AG04450 (cell line): ENCODE results near the gene LRRC8A. TPM values are rescaled to one million over a fixed set of nuclear protein-coding genes. Genes with fewer than 3 reads are reported as not detected.
"Not testable (repeated sequence)": the region's sequence is repeated elsewhere in the genome, so short reads cannot be mapped to it uniquely, and the experiment has no call there.

Source experiments
- CTCF ChIA-PET: fragments of 300-600, 350-600 bp; formaldehyde crosslinking; extraction: SDS; loops from one replicate; lab custom pipeline; 2022; ENCODE audit warnings: antibody characterized with exemption, inconsistent platforms; lab: Charles Lee
- POLR2A ChIA-PET: fragments of 350-600 bp; formaldehyde crosslinking; extraction: SDS; loops from one replicate; lab custom pipeline; 2021; ENCODE audit warnings: antibody characterized with exemption, inconsistent platforms; lab: Yijun Ruan, JAX
- DNase-seq: peaks from one replicate; pipeline ENCODE4 v3.0.0-alpha.2; 2011; ENCODE audit warnings: low read depth, low spot score
- H3K27ac ChIP-seq: one replicate; pipeline ENCODE4 v1.5.1; 2012; ENCODE audit warnings: low read depth, low read length, control low read depth
- H3K27me3 ChIP-seq: one replicate; pipeline ENCODE4 v1.6.0; 2012; ENCODE audit warnings: low read length; ENCODE audit not compliant: control insufficient read depth, insufficient read depth
- H3K4me3 ChIP-seq: 2 replicates; pipeline ENCODE4 v1.5.1; 2011; ENCODE audit warnings: mild to moderate bottlenecking, low read depth, low read length, control low read depth
- H3K9me3 ChIP-seq: 2 replicates; pipeline ENCODE4 v1.5.1; 2012; ENCODE audit warnings: low read length; ENCODE audit not compliant: control insufficient read depth, insufficient read depth
- CTCF ChIP-seq: IDR thresholded peaks from 2 replicates; pipeline ENCODE4 v1.5.1; 2011; ENCODE audit warnings: low read depth, low read length, control low read depth, inconsistent platforms
- polyA plus RNA-seq: library from polyadenylated mRNA; depleted of rRNA; stranded (reverse); fragments of >200 nt; gene quantifications from 2 replicates; pipeline ENCODE4 v1.2.3, GENCODE V29; 2011

Gene LRRC8A
- polyA plus RNA-seq, 1 experiment, result 25.3 TPM

- Histone ChIP-seq H3K9me3 (peaks cover 5% of the 10 kb centered on the region; the same call in 1 of the 2 replicates), H3K27me3 (no peaks in the 10 kb centered on the region), H3K27ac (no peak overlapping the region), H3K4me3 (no peak overlapping the region)
- no peak for TF ChIP-seq CTCF
- DNase-seq, result no peak
- ChIA-PET POLR2A (no interaction called here), CTCF (no interaction called here)
Observed at GRCh38 chr9:128943832-128944620, 62.1 kb downstream of the LRRC8A start.

- CTCF ChIA-PET, result interaction anchor here (1.3 kb wide), 1 partner anchor 17 kb away, joined by 7 read pairs; no protein-coding TSS in a partner anchor
- H3K27me3 ChIP-seq, result not testable (repeated sequence)
Observed at GRCh38 chr9:128944966-128945365, 63.0 kb downstream of the LRRC8A start.

GRCh38 chr9:128945798-128946501 is 64.0 kb downstream of the LRRC8A start:
- Histone ChIP-seq H3K27me3 (no peaks in the 10 kb centered on the region), H3K9me3 (peaks cover 5% of the 10 kb centered on the region; the same call in 1 of the 2 replicates), H3K27ac (peak overlapping the region; percentile 12), H3K4me3 (no peak overlapping the region)
- no peak for TF ChIP-seq CTCF
- CTCF ChIA-PET, result interaction anchor here (1.3 kb wide), 1 partner anchor 18 kb away, joined by 7 read pairs; no protein-coding TSS in a partner anchor
- POLR2A ChIA-PET, result no interaction called here
- DNase-seq, result no peak

More at GRCh38 chr9:128944966-128945365, 63.0 kb downstream of the LRRC8A start:
- DNase-seq, H3K27ac ChIP-seq, H3K9me3 ChIP-seq, H3K4me3 ChIP-seq, POLR2A ChIA-PET: not testable (repeated sequence)

GRCh38 chr9:128946571-128947276 is 64.8 kb downstream of the LRRC8A start:
- DNase-seq, result no peak
- Histone ChIP-seq H3K27me3 (no peaks in the 10 kb centered on the region), H3K4me3 (peak overlapping the region; percentile 94), H3K27ac (peak overlapping the region; percentile 70), H3K9me3 (peaks cover 5% of the 10 kb centered on the region; the same call in 1 of the 2 replicates)
- TF ChIP-seq CTCF, result no peak
- ChIA-PET POLR2A (no interaction called here), CTCF (no interaction called here)

GRCh38 chr9:128947277-128947526 is 65.3 kb downstream of the LRRC8A start:
- Histone ChIP-seq H3K4me3 (peak overlapping the region; percentile 94), H3K9me3 (peaks cover 5% of the 10 kb centered on the region; the same call in 1 of the 2 replicates), H3K27me3 (no peaks in the 10 kb centered on the region), H3K27ac (peak overlapping the region; percentile 70)
- no peak for TF ChIP-seq CTCF
- DNase-seq, result no peak
- CTCF ChIA-PET, result no interaction called here
- POLR2A ChIA-PET, result no interaction called here
